ENCODE data around the gene AGK. TPM values are rescaled to one million over a fixed set of nuclear protein-coding genes. Genes with fewer than 3 reads are reported as not detected.

Gene AGK
- total and polyA plus RNA-seq, 2 experiments from 2014 or later, result 15.8 to 27.1 TPM

- 83% methylated on average over 6 of the region's 6 CpGs for WGBS (ENCODE audit: low lambda C conversion rate, missing lambda C conversion rate)
- Histone ChIP-seq H3K36me3 (replicated peaks; ENCODE audit: insufficient read depth, low read depth) (no peaks in the 10 kb centered on the region), H3K27me3 (no peaks in the 10 kb centered on the region), H2AFZ (no peak overlapping the region), H3K27ac (no peak overlapping the region), H3K4me3 (no peak overlapping the region), H3K9me2 (replicated peaks; ENCODE audit: insufficient read depth) (no peaks in the 10 kb centered on the region), H3K79me2 (no peaks in the 10 kb centered on the region), H3K9me3 (ENCODE audit: low read depth) (no peaks in the 10 kb centered on the region), H3K4me1 (ENCODE audit: insufficient read depth) (peaks cover 4% of the 10 kb centered on the region), H3K4me2 (no peak overlapping the region), H4K20me1 (ENCODE audit: insufficient read depth, poor library complexity, severe bottlenecking) (no peaks in the 10 kb centered on the region)
- DNase-seq (ENCODE audit: low spot score), result no peak
- TF ChIP-seq, protein P1, sequence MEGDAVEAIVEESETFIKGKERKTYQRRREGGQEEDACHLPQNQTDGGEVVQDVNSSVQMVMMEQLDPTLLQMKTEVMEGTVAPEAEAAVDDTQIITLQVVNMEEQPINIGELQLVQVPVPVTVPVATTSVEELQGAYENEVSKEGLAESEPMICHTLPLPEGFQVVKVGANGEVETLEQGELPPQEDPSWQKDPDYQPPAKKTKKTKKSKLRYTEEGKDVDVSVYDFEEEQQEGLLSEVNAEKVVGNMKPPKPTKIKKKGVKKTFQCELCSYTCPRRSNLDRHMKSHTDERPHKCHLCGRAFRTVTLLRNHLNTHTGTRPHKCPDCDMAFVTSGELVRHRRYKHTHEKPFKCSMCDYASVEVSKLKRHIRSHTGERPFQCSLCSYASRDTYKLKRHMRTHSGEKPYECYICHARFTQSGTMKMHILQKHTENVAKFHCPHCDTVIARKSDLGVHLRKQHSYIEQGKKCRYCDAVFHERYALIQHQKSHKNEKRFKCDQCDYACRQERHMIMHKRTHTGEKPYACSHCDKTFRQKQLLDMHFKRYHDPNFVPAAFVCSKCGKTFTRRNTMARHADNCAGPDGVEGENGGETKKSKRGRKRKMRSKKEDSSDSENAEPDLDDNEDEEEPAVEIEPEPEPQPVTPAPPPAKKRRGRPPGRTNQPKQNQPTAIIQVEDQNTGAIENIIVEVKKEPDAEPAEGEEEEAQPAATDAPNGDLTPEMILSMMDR (IDR thresholded peaks at IDR 0.05; ENCODE audit: poor library complexity), result no peak
- no peak for TF ChIP-seq EZH2 (IDR thresholded peaks at IDR 0.05; ENCODE audit: borderline replicate concordance)
- no peak for TF ChIP-seq EZH2phosphoT487 (IDR thresholded peaks at IDR 0.05; ENCODE audit: low read depth, severe bottlenecking, unreplicated experiment)
Measured at GRCh38 chr7:141648276-141649114, 97.3 kb downstream of the AGK start.

- Histone ChIP-seq H3K9me2 (replicated peaks; ENCODE audit: insufficient read depth) (no peaks in the 10 kb centered on the region), H3K4me1 (ENCODE audit: insufficient read depth) (peaks cover 4% of the 10 kb centered on the region), H3K27me3 (no peaks in the 10 kb centered on the region), H3K27ac (no peak overlapping the region), H4K20me1 (ENCODE audit: insufficient read depth, poor library complexity, severe bottlenecking) (no peaks in the 10 kb centered on the region), H3K9me3 (ENCODE audit: low read depth) (no peaks in the 10 kb centered on the region), H3K79me2 (no peaks in the 10 kb centered on the region), H3K4me2 (no peak overlapping the region), H3K4me3 (no peak overlapping the region), H2AFZ (no peak overlapping the region), H3K36me3 (replicated peaks; ENCODE audit: insufficient read depth, low read depth) (no peaks in the 10 kb centered on the region)
- DNase-seq (ENCODE audit: low spot score), result no peak
- WGBS (ENCODE audit: low lambda C conversion rate, missing lambda C conversion rate), result 87% methylated on average over 8 of the region's 8 CpGs
- TF ChIP-seq EZH2phosphoT487 (IDR thresholded peaks at IDR 0.05; ENCODE audit: low read depth, severe bottlenecking, unreplicated experiment) (no peak), EZH2 (IDR thresholded peaks at IDR 0.05; ENCODE audit: borderline replicate concordance) (no peak)
- TF ChIP-seq, protein P1 (IDR thresholded peaks at IDR 0.05; ENCODE audit: poor library complexity), result no peak
Measured at GRCh38 chr7:141649137-141649864, 98.1 kb downstream of the AGK start.

DNA sequence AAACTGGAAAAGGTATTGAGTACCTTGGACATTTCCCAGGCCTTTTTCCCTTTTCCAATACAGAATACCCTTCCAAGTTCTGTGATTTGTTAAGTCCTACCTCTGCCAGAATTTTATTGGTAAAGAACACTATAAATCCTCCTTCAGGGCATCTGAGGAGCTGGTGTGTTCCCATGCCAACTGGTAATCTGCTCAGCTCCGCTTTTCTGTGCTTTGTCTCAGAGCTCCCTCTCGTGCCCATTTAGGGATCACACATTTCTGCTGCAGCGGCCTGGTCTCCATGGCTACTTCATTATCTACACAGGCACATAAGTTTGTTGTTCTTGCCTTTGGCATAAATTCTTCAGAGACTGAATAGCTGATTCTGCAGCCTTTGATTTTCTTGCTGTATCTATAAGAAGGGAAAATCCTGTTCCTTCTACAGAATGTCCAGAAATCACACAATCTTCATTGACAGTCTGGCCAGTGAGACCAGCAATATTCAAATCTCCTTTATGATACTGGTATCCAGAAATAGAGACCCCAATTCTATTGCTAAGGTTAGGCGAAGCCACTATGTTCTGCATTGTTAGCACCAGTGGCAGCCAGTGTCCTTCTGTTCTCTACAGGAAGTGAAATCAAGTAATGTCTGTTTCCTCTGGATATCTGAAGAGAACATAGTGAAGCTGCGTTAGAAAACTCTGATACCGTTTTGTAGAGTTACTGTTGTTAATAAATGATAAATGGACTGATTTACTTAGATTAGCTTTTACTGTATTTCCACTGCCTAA, 98.8 kb downstream of the AGK start:
- 46% methylated on average over 6 of the region's 6 CpGs for WGBS (ENCODE audit: low lambda C conversion rate, missing lambda C conversion rate)
- no peaks in the 10 kb centered on the region for H3K36me3 ChIP-seq (replicated peaks; ENCODE audit: insufficient read depth, low read depth)
- H3K9me3 ChIP-seq (ENCODE audit: low read depth), result no peaks in the 10 kb centered on the region
- no peaks in the 10 kb centered on the region for H3K27me3 ChIP-seq
- no peak overlapping the region for H2AFZ ChIP-seq
- peak; percentile 91 for DNase-seq (ENCODE audit: low spot score)
- H3K9me2 ChIP-seq (replicated peaks; ENCODE audit: insufficient read depth), result no peaks in the 10 kb centered on the region
- TF ChIP-seq EZH2 (IDR thresholded peaks at IDR 0.05; ENCODE audit: borderline replicate concordance), result no peak
- TF ChIP-seq, protein P1 (IDR thresholded peaks at IDR 0.05; ENCODE audit: poor library complexity), result peak; percentile 88
- peaks cover 4% of the 10 kb centered on the region for H3K4me1 ChIP-seq (ENCODE audit: insufficient read depth)
- H3K4me3 ChIP-seq, result no peak overlapping the region
- no peak overlapping the region for H3K4me2 ChIP-seq
- peak overlapping the region; percentile 26 for H3K27ac ChIP-seq
- H3K79me2 ChIP-seq, result no peaks in the 10 kb centered on the region
- H4K20me1 ChIP-seq (ENCODE audit: insufficient read depth, poor library complexity, severe bottlenecking), result no peaks in the 10 kb centered on the region
